Tibial nerve (tissue), 4 donors: ENCODE results near the gene NTRK3. TPM values are rescaled to one million over a fixed set of nuclear protein-coding genes. Genes with fewer than 3 reads are reported as not detected.

ENCODE experiments used
- DNase-seq, 2 donors: peaks; one replicate each; pipeline ENCODE4 v3.0.0-alpha.2; 2019; ENCODE audit warnings: low spot score in 2 of 2
- H3K27ac ChIP-seq, 4 donors: fragments of 200-600 bp; sonication (generic) in 3 of 4; one replicate each; pipeline ENCODE4 v1.5.1; 2017 to 2019; ENCODE audit warnings: mild to moderate bottlenecking in 1 of 4
- H3K27me3 ChIP-seq, 2 donors: fragments of 200-600 bp; sonication (generic) in 1 of 2; one replicate each; pipeline versions ENCODE4 v1.5.1 to v1.6.0; 2017 to 2019
- H3K36me3 ChIP-seq, 3 donors: fragments of 200-600 bp; sonication (generic); one replicate each; pipeline ENCODE4 v1.5.1; 2018 to 2019
- H3K4me1 ChIP-seq, 4 donors: fragments of 200-600 bp; sonication (generic) in 3 of 4; one replicate each; pipeline ENCODE4 v1.5.1; 2017 to 2019
- H3K4me3 ChIP-seq, 4 donors: fragments of 200-600 bp; sonication (generic) in 3 of 4; one replicate each; pipeline ENCODE4 v1.5.1; 2017 to 2019; ENCODE audit warnings: mild to moderate bottlenecking in 1 of 4, moderate library complexity in 1 of 4
- H3K9me3 ChIP-seq, 4 donors: fragments of 200-600 bp; sonication (generic) in 3 of 4; one replicate each; pipeline ENCODE4 v1.5.1; 2017 to 2019
- CTCF ChIP-seq, 5 experiments: fragments of 200-600 bp in 3 of 5; fragments of 450-650 bp in 2 of 5; sonication (generic) in 3 of 5; IDR thresholded peaks; one replicate each; pipeline ENCODE4 v1.5.1; 2016 to 2019; ENCODE audit warnings: antibody characterized with exemption in 5 of 5, mild to moderate bottlenecking in 3 of 5, moderate library complexity in 2 of 5
- EP300 ChIP-seq, 2 donors: sonication (generic); formaldehyde crosslinking; IDR thresholded peaks; one replicate each; pipeline ENCODE4 v1.6.1; 2017; ENCODE audit warnings: antibody characterized with exemption in 2 of 2, mild to moderate bottlenecking in 1 of 2
- POLR2A ChIP-seq, 2 donors: fragments of 450-650 bp; IDR thresholded peaks; one replicate each; pipeline ENCODE4 v1.6.1; 2017; ENCODE audit warnings: antibody characterized with exemption in 2 of 2, mild to moderate bottlenecking in 2 of 2, moderate library complexity in 2 of 2
- WGBS, 2 donors: methylation state at CpG; one replicate each; pipeline ENCODE4 v1.1.5; 2018; 5-methylcytosine and 5-hydroxymethylcytosine counted together
- total RNA-seq, 4 donors: library from RNA; depleted of rRNA; stranded (reverse); fragments of >200 nt; gene quantifications; one replicate each; pipeline ENCODE4 v1.1.0, GENCODE V29; 2016

Gene NTRK3
- total RNA-seq, 4 donors from 2014 or later = 53.4 to 85.9 (median 83.6) TPM

- 70 to 73% methylated on average over 6 of the region's 6 CpGs for WGBS, 2 donors
- no peaks in the 10 kb centered on the region for H3K4me1 ChIP-seq
- H3K9me3 ChIP-seq = no peaks in the 10 kb centered on the region
- no peak for DNase-seq
- TF ChIP-seq POLR2A (IDR thresholded peaks at IDR 0.05) (no peak), EP300 (IDR thresholded peaks at IDR 0.05) (no peak), CTCF (IDR thresholded peaks at IDR 0.05) (no peak)
- H3K27me3 ChIP-seq = no peaks in the 10 kb centered on the region
- H3K4me3 ChIP-seq = no peak overlapping the region
- no peaks in the 10 kb centered on the region for H3K36me3 ChIP-seq
- H3K27ac ChIP-seq = no peak overlapping the region
Observed at GRCh38 chr15:88106074-88106473, 150.5 kb downstream of the NTRK3 start.

GRCh38 chr15:88104357-88104756 is 152.2 kb downstream of the NTRK3 start:
- TF ChIP-seq EP300 (IDR thresholded peaks at IDR 0.05) (no peak), POLR2A (IDR thresholded peaks at IDR 0.05) (no peak), CTCF (IDR thresholded peaks at IDR 0.05) (no peak)
- H3K9me3 ChIP-seq = no peaks in the 10 kb centered on the region
- no peak for DNase-seq
- WGBS, 2 donors = 50 to 53% methylated on average over 3 of the region's 3 CpGs
- no peak overlapping the region for H3K27ac ChIP-seq
- no peaks in the 10 kb centered on the region for H3K36me3 ChIP-seq
- H3K4me1 ChIP-seq = no peaks in the 10 kb centered on the region
- no peaks in the 10 kb centered on the region for H3K27me3 ChIP-seq
- H3K4me3 ChIP-seq = no peak overlapping the region

GRCh38 chr15:88100181-88100580 is 156.4 kb downstream of the NTRK3 start:
- H3K27ac ChIP-seq = no peak overlapping the region
- TF ChIP-seq CTCF (IDR thresholded peaks at IDR 0.05) (no peak), POLR2A (IDR thresholded peaks at IDR 0.05) (no peak), EP300 (IDR thresholded peaks at IDR 0.05) (no peak)
- H3K4me3 ChIP-seq = no peak overlapping the region
- no peak for DNase-seq
- H3K36me3 ChIP-seq = no peaks in the 10 kb centered on the region
- no peaks in the 10 kb centered on the region for H3K9me3 ChIP-seq
- H3K4me1 ChIP-seq = no peaks in the 10 kb centered on the region
- 92 to 98% methylated on average over 2 of the region's 2 CpGs for WGBS, 2 donors
- H3K27me3 ChIP-seq = no peaks in the 10 kb centered on the region

- H3K36me3 ChIP-seq = no peaks in the 10 kb centered on the region
- no peaks in the 10 kb centered on the region for H3K9me3 ChIP-seq
- no peak overlapping the region for H3K27ac ChIP-seq
- H3K27me3 ChIP-seq = no peaks in the 10 kb centered on the region
- no peak overlapping the region for H3K4me3 ChIP-seq
- no peak for DNase-seq
- WGBS, 2 donors = 86 to 87% methylated on average over 10 of the region's 10 CpGs
- TF ChIP-seq CTCF (IDR thresholded peaks at IDR 0.05) (no peak), EP300 (IDR thresholded peaks at IDR 0.05) (no peak), POLR2A (IDR thresholded peaks at IDR 0.05) (no peak)
- no peaks in the 10 kb centered on the region for H3K4me1 ChIP-seq
Observed at GRCh38 chr15:88098361-88098760, 158.2 kb downstream of the NTRK3 start.

- H3K27me3 ChIP-seq = no peaks in the 10 kb centered on the region
- H3K9me3 ChIP-seq = peaks cover 0 to 6% (median 0%) of the 10 kb centered on the region in 4 donors
- TF ChIP-seq POLR2A (IDR thresholded peaks at IDR 0.05) (no peak), EP300 (IDR thresholded peaks at IDR 0.05) (no peak), CTCF (IDR thresholded peaks at IDR 0.05) (no peak)
- no peak overlapping the region for H3K27ac ChIP-seq
- 92 to 95% methylated on average over 3 of the region's 3 CpGs for WGBS, 2 donors
- DNase-seq = no peak
- no peak overlapping the region for H3K4me3 ChIP-seq
- H3K4me1 ChIP-seq = peaks cover 0 to 14% (median 0%) of the 10 kb centered on the region in 4 donors
- H3K36me3 ChIP-seq = peaks cover 0 to 7% (median 0%) of the 10 kb centered on the region in 3 donors
Observed at GRCh38 chr15:88091444-88092016, 165.0 kb downstream of the NTRK3 start.
